T1000 (cell line): ENCODE results near the gene CASZ1.

Source experiments
- DNase-seq: peaks from one replicate; lab custom pipeline; 2025; ENCODE audit warnings: mixed read lengths; lab: John Stamatoyannopoulos, UW

The CASZ1 gene

DNA sequence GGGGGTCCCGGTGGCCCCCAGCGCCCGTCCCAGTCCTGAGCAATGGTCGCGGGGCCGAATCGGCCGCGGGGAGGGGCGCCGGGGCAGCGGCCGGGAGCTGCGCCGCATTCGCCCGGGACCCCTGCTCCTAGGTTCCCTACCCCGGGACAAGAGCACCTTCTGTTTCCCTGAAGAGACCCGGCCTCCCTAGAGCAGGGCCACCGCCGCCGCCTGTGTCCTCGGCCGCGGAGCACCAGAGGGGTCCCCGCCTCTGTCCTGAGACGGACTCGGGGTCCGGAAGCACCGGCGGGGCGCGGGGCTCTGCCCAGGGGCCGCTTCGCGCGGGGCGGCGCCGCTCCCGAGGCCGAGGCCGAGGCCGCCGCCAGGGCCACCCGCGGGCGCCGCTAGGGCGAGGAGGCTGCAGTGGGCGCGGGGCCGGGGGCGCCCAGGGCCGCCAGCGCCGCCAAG, 157.9 kb downstream of the CASZ1 start:
- DNase-seq = no peak

DNA sequence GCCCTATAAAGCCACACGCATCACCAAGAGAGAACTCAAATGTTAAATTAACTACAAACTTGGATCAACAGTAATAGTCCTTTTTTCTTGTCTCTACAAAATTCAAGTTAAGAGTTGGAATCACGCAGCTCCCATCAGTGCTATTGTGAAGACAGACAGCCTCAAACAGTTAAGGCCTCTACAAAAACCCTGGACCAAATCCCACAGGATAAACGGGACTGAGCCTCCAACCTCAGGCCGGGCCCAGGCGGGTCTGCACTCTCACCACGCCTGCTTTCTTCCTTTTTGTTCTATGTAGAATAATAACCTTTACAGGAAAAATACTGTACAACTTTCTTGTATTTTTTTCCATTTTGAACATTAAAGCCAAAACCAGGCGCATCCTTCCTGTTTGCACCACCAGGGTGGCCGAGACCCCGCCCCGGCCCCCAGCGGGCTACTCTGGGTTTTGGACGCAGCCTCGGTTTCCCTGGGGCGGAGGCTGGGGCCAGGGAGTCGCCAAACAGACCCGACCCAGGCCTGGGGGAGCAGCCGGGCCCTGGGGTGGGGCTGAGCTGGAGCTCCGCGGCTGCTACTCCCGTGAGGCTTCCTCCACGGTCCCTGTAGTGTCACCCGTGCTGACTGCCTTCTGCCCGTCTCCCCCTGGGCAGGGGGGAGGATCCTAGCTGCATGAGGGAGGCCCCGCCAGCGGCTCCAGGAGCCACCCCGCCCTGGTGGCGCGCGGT, 158.4 kb downstream of the CASZ1 start:
- no peak for DNase-seq

DNA sequence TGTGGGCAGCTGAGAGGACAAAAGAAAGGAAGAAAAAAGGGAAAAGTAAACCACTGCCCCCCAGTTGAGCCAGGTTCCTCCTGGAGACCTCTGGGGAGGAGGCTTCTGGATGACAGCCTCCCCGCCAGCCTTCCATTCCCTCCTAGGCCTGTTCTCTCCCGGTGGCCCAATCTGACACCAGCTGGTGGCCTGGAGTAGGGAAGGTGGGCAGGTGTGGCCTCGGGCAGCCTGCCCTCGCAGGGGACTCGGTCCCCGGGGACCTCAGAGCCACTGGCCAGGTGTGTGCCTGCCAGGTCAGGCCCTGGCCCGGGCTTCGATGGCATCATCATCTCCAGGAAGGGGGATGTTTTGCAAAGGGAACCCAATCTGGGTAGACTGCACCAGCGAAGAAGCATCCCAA, 159.0 kb downstream of the CASZ1 start:
- DNase-seq = no peak

GRCh38 chr1:10635992-10636391, 160.5 kb downstream of the CASZ1 start:
- no peak for DNase-seq

DNA sequence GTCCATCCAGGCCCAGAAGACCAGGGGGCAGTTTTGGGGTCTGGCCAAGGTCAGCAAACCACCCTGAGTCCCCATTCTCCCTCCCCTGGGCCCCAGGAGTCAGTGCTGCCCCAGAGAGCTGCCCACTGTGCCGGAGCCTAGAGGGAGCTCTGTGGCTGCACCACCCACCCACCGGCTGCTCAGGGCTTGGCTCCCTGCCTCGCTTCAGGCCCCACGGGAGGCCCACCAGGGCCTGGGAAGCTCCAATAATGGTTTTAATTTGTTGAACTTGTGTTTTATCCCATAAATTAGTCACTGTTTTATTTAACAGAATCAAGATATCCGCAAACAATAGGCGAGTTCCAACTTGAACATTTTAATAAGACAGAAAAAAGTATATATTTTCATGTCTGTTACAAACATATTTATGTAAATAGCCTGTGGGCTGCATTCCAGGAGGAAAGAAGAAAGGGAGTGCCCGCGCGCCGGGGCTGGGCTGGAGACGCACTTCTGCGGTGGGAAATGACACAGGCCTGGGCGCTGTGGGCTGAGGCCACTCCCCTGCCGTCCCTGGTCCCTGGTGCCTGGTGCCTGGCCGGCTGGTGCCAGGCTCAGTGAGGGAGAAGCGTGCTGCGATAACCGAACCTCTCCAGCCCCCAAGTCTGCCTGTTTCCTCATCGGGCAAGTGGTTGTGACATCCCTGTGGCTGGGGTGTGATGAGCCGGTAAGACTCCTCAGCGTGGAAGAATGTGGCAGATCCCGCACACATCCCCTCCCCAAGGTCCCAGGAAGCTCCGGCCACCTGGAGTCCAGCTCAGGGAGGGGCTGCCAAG, 161.2 kb downstream of the CASZ1 start:
- no peak for DNase-seq

GRCh38 chr1:10634428-10635084, 161.9 kb downstream of the CASZ1 start:
- no peak for DNase-seq

GRCh38 chr1:10634075-10634427, 162.4 kb downstream of the CASZ1 start:
- no peak for DNase-seq

DNA sequence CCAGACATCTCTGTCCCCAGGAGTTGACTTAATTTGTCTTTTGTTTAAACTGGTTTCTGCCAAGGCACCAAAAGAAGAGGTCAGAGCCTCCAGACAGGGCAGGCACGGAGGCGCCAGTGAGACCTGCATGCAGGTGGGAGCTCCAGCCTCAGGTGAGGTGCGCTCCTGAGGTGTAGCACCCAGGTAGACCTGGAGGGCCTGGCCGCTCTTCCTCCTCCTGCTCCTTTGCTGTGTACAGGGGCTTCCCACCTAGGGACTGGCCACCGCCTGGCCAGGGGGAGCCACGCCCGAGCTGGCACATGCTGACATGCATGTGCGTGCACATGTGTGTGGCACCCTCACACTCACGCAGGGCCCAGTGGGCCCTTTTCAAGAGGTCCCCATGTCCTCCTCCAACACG, 163.0 kb downstream of the CASZ1 start:
- DNase-seq = no peak

- no peak for DNase-seq
Measured at GRCh38 chr1:10632691-10633090, 163.8 kb downstream of the CASZ1 start.

- no peak for DNase-seq
Measured at GRCh38 chr1:10631811-10632593, 164.4 kb downstream of the CASZ1 start.

- no peak for DNase-seq
Measured at GRCh38 chr1:10631121-10631810, 165.2 kb downstream of the CASZ1 start.

GRCh38 chr1:10630661-10631120, 165.8 kb downstream of the CASZ1 start:
- no peak for DNase-seq

GRCh38 chr1:10629816-10630571, 166.5 kb downstream of the CASZ1 start:
- no peak for DNase-seq

DNA sequence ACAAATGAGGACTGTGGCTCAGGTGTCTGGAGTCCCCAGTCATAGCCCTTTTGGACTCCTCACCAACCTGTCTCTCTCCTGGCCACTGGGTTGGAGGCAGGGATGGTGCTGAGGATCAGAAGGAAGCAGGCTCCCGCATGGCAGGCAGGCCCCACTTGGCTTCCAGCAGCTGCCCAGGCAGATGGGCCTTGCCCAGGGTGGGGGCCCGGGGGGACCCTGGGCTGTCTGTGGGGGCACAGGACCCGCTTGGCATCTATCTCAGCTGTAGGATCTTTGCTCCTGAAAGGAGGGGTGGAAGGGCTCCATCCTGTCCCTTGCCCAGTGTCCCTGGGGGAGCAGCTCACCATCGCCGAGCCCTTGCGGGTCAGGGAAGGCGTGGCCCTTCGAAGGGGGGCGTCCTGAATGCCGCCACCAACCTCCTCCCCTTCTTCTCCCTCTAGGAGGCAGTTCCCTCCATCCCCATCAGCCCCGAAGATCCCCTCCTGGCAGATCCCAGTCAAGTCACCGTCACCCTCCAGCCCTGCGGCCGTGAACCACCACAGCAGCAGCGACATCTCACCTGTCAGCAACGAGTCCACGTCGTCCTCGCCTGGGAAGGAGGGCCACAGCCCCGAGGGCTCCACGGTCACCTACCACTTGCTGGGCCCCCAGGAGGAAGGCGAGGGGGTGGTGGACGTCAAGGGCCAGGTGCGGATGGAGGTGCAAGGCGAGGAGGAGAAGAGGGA, 167.2 kb downstream of the CASZ1 start:
- no peak for DNase-seq

DNA sequence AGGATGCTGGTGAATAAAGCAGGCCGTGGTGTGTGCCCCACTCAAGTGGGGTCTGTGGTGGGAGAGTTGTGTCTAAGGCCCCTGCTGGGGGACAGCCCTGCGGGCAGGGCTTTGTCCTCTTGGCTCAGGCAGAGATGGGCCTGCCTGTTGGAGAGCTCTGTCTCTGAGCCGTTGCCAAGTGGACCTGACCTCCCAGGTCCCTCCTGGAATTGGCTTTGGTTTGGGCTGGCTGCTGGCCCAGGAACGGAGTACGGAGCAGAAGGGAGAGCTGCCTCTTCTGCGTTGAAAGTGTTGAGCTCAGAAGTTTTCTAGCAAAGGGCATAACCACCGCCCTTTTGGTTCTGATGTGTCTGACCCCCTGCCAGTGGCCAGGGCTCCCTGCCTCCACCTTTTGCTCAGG, 167.8 kb downstream of the CASZ1 start:
- no peak for DNase-seq

- no peak for DNase-seq
Measured at GRCh38 chr1:10626791-10627410, 169.5 kb downstream of the CASZ1 start.

DNA sequence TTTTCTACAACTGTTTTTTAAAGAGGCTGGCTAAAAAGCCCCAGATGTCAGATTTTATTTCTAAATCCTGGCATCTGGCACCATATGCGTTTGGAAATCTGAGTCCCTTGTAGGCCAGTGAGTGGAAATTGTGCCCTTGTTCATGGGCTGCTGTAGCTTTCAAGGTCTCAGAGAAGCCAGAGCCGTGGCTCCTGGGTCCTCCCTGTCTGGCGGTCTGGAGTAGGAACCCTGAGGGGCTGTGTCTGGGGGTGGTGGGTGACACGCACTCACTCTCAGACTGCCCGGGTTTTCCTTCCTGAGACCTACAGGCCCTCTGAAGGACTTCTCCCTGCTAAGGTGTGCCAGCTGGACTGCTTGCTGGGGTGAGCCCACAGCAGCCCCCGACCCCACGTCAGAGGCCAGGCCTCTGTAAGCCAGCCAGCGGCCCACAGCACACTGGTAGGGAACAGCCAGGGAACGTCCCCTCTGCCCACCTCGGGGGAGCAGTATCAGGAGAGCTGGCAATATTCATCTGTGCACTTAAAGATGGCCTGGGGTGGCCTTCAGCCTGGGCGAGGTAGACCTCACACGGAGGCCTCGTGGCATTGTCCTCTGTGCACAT, 170.2 kb downstream of the CASZ1 start:
- no peak for DNase-seq

DNA sequence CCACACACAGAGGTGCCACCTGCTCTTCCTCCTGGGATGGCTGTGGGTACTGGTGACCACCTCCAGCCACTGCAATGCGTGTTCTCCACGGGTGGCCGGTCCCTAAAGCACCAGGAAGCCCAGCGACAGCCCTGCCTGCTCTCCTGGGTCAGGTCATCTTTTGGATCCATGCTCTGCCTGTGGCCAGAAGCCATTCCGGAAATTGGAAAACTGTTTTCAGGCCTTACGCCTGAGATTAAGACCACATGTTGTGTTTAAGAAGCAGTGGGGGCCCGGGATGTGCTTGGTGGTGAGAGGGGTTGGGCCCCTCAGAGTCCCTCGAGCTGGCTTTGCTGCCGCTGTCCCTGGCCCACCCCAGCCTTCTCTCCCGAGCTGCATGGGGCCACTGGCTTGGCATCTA, 170.9 kb downstream of the CASZ1 start:
- DNase-seq = no peak

- DNase-seq = no peak
Measured at GRCh38 chr1:10625076-10625475, 171.4 kb downstream of the CASZ1 start.
